Midbrain (tissue), 1 donor: Measurements from ENCODE around the gene GAS6.

ENCODE experiments used
- DNase-seq: peaks from one replicate; lab custom pipeline; 2025; lab: John Stamatoyannopoulos, UW

GAS6 gene

DNA sequence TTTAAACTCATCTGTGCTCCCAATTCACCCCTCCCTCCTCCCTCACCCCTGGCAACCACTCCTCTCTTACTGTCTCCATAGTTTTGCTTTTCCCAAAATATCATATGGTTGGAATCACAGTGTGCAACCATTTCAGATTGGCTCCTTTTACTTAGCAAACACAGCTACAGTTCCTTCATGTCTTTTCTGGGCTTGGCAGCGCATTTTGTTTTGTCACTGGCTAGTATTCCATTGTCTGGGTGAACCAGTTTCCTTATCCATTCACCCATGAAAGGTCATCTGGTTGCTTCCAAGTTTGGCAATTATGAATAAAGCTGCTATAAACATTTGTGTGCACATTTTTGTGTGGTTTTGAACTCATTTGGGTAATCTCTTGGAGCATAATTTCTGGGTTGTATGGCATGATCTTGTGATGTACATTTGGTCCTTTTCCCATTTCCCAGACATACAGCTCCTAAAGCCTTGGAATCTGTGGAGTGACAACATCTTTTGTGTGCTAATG is 23.9 kb upstream of the GAS6 start:
- no peak for DNase-seq

- no peak for DNase-seq
These were observed 22.8 kb upstream of the GAS6 start for GRCh38 chr13:113886561-113887112.

DNA sequence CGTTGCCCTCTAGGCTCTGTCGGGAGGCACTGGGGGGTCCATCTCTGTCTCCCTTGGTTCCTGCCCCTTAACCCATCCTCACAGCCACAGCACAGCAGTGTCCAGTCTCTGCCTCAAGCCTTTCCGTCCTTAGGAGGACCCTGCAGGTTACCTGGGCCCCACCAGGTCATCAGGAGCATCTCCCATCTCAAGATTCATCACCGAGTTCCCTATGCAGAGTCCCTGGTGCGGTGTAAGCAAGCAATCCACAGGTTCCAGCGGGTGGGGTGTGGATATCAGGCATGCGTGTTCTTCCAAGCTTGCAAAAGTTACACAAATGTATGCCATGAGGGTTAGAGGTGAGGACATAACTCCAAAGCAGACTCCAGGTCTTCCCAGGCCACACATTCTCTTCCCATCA is 20.9 kb upstream of the GAS6 start:
- DNase-seq, result no peak

- DNase-seq, result no peak
These were observed 20.3 kb upstream of the GAS6 start for GRCh38 chr13:113883921-113884804.

DNA sequence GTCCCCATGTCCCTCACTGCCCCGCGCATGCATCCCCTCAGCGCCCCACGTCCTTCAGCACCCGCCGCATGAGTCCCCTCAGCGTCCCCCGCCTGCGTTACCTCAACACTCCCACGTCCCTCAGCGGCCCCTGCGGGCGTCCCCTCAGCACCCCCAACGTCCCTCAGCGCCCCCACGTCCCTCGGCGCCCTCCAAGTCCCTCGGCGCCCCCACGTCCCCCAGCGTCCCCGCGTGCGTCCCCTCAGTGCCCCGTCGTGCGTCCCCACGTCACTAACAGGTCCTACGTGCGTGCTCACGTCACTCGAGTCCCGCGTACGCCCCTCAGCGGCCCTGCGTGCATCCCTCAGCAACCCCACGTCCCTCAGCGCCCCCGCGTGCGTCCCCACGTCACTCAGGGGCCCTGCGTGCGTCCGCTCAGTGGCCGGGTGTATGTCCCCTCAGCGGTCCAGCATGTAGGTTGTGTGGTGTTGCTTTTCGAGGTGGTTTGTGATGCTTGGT is 19.5 kb upstream of the GAS6 start:
- no peak for DNase-seq

- DNase-seq, result no peak
These were observed 18.8 kb upstream of the GAS6 start for GRCh38 chr13:113882716-113883115.

DNA sequence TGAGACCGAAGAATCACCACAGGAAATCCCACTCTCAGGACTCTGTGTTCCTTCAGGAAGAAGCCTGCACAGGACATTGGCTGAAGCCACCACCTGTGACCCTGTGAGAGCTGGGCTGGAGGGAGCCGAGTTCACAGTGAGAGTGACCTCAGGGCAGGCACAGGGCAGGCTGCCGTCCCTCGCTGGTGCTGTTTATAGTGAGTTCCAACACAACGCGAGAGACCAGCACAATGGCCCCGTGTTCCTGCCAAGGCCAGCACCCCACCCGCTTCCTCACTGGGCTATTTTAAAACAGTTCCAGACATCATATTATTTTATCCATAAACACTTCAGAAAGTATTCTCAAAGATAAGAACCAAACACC is 18.4 kb upstream of the GAS6 start:
- no peak for DNase-seq

DNA sequence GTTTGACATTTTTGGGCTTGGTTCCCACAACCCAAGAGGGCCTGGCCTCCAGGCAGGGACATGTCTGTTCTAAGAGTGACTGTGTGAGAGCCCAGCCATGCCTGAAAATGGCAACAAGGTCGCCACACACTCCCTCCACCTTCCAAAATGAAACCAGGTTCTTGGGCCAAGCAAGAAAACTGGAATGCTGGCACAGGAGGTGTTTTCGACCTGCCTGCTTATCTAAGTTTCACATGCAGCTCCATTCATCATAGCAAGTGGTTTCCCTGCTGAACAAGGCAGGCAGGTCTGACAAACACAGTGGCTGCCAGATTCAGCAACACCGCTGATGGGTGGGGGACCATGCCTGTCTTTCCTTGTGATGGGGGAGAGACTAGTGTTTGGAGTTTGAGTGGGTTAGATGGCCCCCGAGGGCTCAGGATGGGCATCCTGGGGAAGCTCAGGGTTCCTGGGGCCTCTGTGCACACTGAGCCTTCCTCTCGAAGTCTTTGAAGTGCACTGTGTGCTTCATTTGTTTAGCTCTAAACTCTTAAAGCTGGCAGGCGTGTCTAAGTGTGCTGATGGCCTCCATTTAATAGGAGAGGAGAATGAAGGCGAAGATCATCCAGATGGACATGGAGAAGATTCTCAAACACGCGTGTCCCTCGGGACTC is 17.9 kb upstream of the GAS6 start:
- no peak for DNase-seq

GRCh38 chr13:113880651-113881611 is 17.1 kb upstream of the GAS6 start:
- DNase-seq, result no peak

- no peak for DNase-seq
These were observed 15.9 kb upstream of the GAS6 start for GRCh38 chr13:113879494-113880360.

DNA sequence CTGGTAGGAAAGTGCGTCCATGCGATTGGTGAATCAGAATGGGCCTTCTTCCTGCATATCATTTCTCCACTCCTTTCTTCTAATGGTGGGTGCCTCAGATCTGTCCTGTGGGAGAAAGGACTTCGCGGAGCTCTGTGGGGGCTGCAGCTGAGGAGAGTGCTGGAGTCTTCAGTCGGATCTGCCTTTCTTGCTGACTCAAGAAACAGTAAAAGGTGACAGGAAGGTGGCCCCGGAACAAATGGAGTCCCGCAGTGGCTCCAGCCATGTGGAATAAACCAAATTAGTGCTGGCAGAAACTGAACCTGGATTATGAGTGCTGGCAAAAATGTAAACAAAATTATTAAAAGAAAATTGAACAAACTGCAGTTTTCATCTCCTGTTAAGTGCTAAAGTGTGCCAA is 15.1 kb upstream of the GAS6 start:
- no peak for DNase-seq

DNA sequence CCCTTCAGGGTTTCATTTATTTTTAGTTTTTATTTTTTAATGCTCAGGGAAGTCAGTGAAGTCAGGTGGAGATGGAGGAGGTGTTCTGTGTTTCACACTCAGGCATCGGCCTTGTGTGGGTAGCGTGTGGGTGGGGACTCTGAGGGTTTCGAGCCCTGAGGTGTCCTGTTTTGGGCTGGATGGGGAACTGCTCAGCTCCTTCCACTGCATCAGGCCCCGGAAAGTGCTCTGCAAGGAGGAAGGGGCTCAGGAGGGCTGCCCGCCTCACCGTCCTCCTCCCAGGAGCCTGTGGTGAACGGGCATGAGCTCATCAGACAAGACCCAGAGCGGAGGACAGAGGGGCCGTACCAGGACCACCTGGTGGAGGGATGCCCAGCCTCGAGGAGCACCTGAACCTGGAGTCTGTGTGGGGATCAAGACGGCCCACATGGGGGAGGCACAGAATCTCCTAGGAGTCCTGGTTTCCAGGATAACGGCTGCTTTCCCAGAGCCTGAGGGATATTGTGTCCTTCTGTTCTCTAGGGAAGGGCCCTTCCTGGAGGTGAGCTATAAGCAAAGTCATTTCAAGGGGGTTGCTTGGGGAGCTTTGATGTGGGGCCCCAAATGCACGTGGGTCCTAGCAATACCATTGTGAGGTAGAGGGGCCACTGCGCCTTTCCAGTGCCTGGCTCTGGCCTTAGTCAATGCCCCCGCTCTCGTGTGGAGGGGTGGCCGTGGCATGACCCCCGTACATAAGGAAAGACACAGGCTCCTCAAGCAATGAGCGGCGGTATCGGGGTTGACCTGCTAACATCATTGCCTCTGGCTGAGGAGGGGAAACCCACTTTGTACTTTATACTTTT is 13.5 kb upstream of the GAS6 start:
- DNase-seq, result no peak

- no peak for DNase-seq
These were observed 12.7 kb upstream of the GAS6 start for GRCh38 chr13:113876346-113877148.

GRCh38 chr13:113875837-113876281 is 12.0 kb upstream of the GAS6 start:
- DNase-seq, result no peak

DNA sequence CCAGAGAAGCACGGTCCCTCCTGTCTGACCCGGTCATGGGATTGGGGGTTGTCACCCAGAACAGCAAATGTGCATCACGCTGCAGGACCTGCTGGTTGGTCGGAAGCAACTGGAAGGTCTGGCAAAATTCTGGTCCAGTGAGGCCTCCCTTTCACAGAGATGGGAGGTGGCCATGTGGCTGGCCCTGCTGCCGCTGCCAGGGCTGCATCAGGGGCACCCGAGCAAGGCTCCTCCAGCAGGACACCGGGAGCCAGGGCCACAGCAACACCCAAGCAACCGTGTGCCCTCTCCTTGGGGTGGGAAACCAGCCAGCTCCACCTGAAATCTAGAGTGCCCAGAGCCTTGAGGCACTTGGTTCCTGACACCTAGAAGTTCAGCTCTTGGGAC is 11.5 kb upstream of the GAS6 start:
- no peak for DNase-seq

GRCh38 chr13:113874579-113875428 is 10.9 kb upstream of the GAS6 start:
- DNase-seq, result no peak

GRCh38 chr13:113874177-113874576 is 10.3 kb upstream of the GAS6 start:
- DNase-seq, result no peak

DNA sequence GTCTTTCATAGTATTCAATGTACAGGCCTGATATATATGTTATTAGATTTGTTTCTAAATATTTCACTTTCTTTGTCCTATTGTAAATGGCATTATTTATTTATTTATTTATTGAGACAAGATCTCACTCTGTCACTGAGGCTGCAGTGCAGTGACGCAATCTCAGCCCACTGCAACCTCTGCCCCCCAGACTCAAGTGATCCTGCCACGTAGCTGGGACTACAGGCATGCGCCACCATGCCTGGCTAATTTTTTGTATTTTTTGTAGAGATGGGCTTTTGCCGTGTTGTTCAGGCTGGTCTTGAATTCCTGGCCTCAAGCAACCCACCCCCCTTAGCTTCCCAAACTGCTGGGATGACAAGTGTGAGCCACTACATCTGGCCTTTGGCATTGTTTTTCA is 5.4 kb upstream of the GAS6 start:
- DNase-seq, result no peak
